WERI-Rb-1 (cell line): ENCODE measurements around the gene ST8SIA6.
A peak's percentile ranks its signal among the peaks of the same experiment; 100 is the strongest.

Source experiments
- DNase-seq: peaks from one replicate; pipeline ENCODE4 v3.0.0-alpha.2; 2020
- H3K27ac ChIP-seq: fragments of 250-450 bp; sonication (Bioruptor Pico); 2 replicates; pipeline ENCODE4 v1.5.1; 2020; ENCODE audit warnings: mild to moderate bottlenecking, moderate library complexity
- H3K27me3 ChIP-seq: fragments of 250-450 bp; sonication (Bioruptor Pico); 2 replicates; pipeline ENCODE4 v1.5.1; 2021; ENCODE audit warnings: mild to moderate bottlenecking, low read depth, moderate library complexity; ENCODE audit not compliant: insufficient read depth, severe bottlenecking
- H3K36me3 ChIP-seq: fragments of 250-450 bp; sonication (Bioruptor Pico); 2 replicates; pipeline ENCODE4 v1.5.1; 2020; ENCODE audit warnings: mild to moderate bottlenecking, moderate library complexity
- H3K4me3 ChIP-seq: 2 replicates; pipeline ENCODE4 v1.5.1; 2011; ENCODE audit warnings: low read depth, mild to moderate bottlenecking, control low read depth, low read length
- H3K9me3 ChIP-seq: fragments of 250-450 bp; sonication (Bioruptor Pico); 2 replicates; pipeline ENCODE4 v1.5.1; 2021; ENCODE audit warnings: mild to moderate bottlenecking, moderate library complexity; ENCODE audit not compliant: severe bottlenecking
- TF ChIP-seq, protein P1 (sequence below): IDR thresholded peaks from 2 replicates; pipeline ENCODE4 v1.5.1; 2011; ENCODE audit warnings: low read depth, mild to moderate bottlenecking, control low read depth, inconsistent platforms, low read length

Gene ST8SIA6

DNA sequence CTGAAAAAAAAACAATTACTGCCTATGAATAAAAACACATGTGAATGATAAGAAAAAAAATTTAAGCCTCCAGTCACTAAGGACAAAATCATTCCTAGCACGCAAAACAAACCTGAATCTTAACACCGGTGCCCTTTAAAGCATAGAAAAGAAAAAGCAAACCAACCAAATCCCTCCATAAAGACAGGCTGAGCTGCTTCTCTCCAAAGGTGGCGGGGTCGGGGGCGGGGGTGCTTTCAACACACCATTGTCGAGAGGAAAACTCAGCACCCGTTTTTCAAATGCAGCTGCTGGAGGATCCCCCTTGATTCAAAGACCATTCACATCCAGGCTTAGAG lies 1.4 kb downstream of the ST8SIA6 start:
- TF ChIP-seq, protein P1, sequence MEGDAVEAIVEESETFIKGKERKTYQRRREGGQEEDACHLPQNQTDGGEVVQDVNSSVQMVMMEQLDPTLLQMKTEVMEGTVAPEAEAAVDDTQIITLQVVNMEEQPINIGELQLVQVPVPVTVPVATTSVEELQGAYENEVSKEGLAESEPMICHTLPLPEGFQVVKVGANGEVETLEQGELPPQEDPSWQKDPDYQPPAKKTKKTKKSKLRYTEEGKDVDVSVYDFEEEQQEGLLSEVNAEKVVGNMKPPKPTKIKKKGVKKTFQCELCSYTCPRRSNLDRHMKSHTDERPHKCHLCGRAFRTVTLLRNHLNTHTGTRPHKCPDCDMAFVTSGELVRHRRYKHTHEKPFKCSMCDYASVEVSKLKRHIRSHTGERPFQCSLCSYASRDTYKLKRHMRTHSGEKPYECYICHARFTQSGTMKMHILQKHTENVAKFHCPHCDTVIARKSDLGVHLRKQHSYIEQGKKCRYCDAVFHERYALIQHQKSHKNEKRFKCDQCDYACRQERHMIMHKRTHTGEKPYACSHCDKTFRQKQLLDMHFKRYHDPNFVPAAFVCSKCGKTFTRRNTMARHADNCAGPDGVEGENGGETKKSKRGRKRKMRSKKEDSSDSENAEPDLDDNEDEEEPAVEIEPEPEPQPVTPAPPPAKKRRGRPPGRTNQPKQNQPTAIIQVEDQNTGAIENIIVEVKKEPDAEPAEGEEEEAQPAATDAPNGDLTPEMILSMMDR: no peak
- H3K27me3 ChIP-seq: peaks cover 5% of the 10 kb centered on the region
- peak overlapping the region; percentile 41 for H3K4me3 ChIP-seq
- H3K9me3 ChIP-seq: no peaks in the 10 kb centered on the region
- no peak for DNase-seq
- no peaks in the 10 kb centered on the region for H3K36me3 ChIP-seq
- no peak overlapping the region for H3K27ac ChIP-seq

- peaks cover 5% of the 10 kb centered on the region for H3K27me3 ChIP-seq
These were observed 2.1 kb downstream of the ST8SIA6 start for GRCh38 chr10:17452060-17452841.

DNA sequence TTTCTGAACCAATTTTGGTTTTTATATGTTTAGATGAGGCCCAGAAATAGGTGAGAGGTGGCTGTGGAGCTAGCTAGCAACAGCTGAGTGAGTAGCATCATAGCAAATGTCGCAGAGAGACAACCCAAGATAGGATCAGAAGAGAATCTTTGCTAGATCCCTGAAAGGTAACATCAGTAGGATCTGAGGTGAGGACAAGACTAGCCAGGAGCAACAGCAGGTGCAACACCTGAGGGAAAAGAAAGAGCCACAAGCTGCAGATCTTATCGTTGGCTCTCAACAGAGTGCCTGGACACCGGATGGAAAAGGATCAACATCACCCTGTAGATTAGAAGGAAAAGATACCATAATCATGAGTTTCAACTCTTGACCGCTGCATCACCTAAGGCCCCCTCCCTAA lies 4.4 kb downstream of the ST8SIA6 start:
- Histone ChIP-seq H3K4me3 (no peak overlapping the region), H3K27me3 (peaks cover 5% of the 10 kb centered on the region), H3K9me3 (no peaks in the 10 kb centered on the region), H3K27ac (no peak overlapping the region), H3K36me3 (no peaks in the 10 kb centered on the region)
- TF ChIP-seq, protein P1: no peak
- no peak for DNase-seq

More at GRCh38 chr10:17452060-17452841, 2.1 kb downstream of the ST8SIA6 start:
- TF ChIP-seq, protein P1: no peak
- H3K9me3 ChIP-seq: no peaks in the 10 kb centered on the region
- DNase-seq: no peak
- no peaks in the 10 kb centered on the region for H3K36me3 ChIP-seq
- H3K4me3 ChIP-seq: no peak overlapping the region
- no peak overlapping the region for H3K27ac ChIP-seq

GRCh38 chr10:17445400-17445998 lies 8.9 kb downstream of the ST8SIA6 start:
- DNase-seq: no peak
- H3K9me3 ChIP-seq: no peaks in the 10 kb centered on the region
- H3K27me3 ChIP-seq: no peaks in the 10 kb centered on the region
- no peak overlapping the region for H3K4me3 ChIP-seq
- TF ChIP-seq, protein P1: no peak
- H3K36me3 ChIP-seq: no peaks in the 10 kb centered on the region
- no peak overlapping the region for H3K27ac ChIP-seq

DNA sequence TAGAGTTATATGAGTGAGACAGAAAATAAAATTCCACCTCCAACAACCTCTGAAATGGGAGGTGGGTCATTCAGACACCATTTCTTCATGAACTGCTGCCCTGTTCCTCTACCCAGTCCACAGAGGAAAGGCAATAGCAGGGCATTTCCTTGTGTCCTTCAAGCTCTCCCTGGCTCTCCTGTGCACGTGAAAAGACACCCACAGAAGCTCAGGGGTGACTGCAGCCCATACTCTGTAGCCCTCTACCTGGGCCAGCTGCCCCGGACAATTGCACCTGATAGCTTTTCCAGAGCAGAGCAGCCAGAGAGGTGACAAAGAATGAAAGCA lies 10.0 kb downstream of the ST8SIA6 start:
- no peaks in the 10 kb centered on the region for H3K27me3 ChIP-seq
- no peak overlapping the region for H3K4me3 ChIP-seq
- no peaks in the 10 kb centered on the region for H3K9me3 ChIP-seq
- H3K27ac ChIP-seq: no peak overlapping the region
- TF ChIP-seq, protein P1: no peak
- no peaks in the 10 kb centered on the region for H3K36me3 ChIP-seq
- DNase-seq: no peak
